Left forelimb (tissue), 1 donor: ENCODE results near the gene FOXF2.
A peak's percentile ranks its signal among the peaks of the same experiment; 100 is the strongest.
"Not testable (repeated sequence)": the region's sequence is repeated elsewhere in the genome, so short reads cannot be mapped to it uniquely, and the experiment has no call there.

Experiments
- DNase-seq: peaks from one replicate; pipeline ENCODE4 v3.0.0-alpha.2; 2018; ENCODE audit warnings: low spot score

FOXF2 gene

GRCh38 chr6:1389369-1390132 lies at the start of gene FOXF2:
Gene FOXF2, plus strand, starts transcription at chr6:1389576. Its CDS starts 372 bp downstream, at chr6:1389948.
- DNase-seq, result peak; percentile 49

- no peak for DNase-seq
Measured at GRCh38 chr6:1346101-1346500, 43.3 kb upstream of the FOXF2 start.

GRCh38 chr6:1346558-1347091 lies 42.8 kb upstream of the FOXF2 start:
- DNase-seq, result no peak

- no peak for DNase-seq
Measured at GRCh38 chr6:1347161-1347560, 42.2 kb upstream of the FOXF2 start.

- DNase-seq, result no peak
Measured at GRCh38 chr6:1348675-1349074, 40.7 kb upstream of the FOXF2 start.

- DNase-seq, result no peak
Measured at GRCh38 chr6:1349655-1350054, 39.7 kb upstream of the FOXF2 start.

- DNase-seq, result no peak
Measured at GRCh38 chr6:1351381-1352008, 37.9 kb upstream of the FOXF2 start.

- not testable (repeated sequence) for DNase-seq
Measured at GRCh38 chr6:1355068-1355467, 34.3 kb upstream of the FOXF2 start.

GRCh38 chr6:1361717-1362116 lies 27.7 kb upstream of the FOXF2 start:
- not testable (repeated sequence) for DNase-seq

- no peak for DNase-seq
Measured at GRCh38 chr6:1362643-1363042, 26.7 kb upstream of the FOXF2 start.

- DNase-seq, result no peak
Measured at GRCh38 chr6:1363298-1363697, 26.1 kb upstream of the FOXF2 start.

- no peak for DNase-seq
Measured at GRCh38 chr6:1363729-1364572, 25.4 kb upstream of the FOXF2 start.

GRCh38 chr6:1364791-1365190 lies 24.6 kb upstream of the FOXF2 start:
- no peak for DNase-seq

- DNase-seq, result no peak
Measured at GRCh38 chr6:1365686-1366085, 23.7 kb upstream of the FOXF2 start.

- no peak for DNase-seq
Measured at GRCh38 chr6:1367771-1368170, 21.6 kb upstream of the FOXF2 start.

GRCh38 chr6:1368940-1369339 lies 20.4 kb upstream of the FOXF2 start:
- no peak for DNase-seq

- DNase-seq, result not testable (repeated sequence)
Measured at GRCh38 chr6:1369695-1370094, 19.7 kb upstream of the FOXF2 start.

- no peak for DNase-seq
Measured at GRCh38 chr6:1371933-1372332, 17.4 kb upstream of the FOXF2 start.

- DNase-seq, result no peak
Measured at GRCh38 chr6:1372690-1373089, 16.7 kb upstream of the FOXF2 start.

- DNase-seq, result no peak
Measured at GRCh38 chr6:1376653-1377052, 12.7 kb upstream of the FOXF2 start.

- no peak for DNase-seq
Measured at GRCh38 chr6:1377526-1377925, 11.8 kb upstream of the FOXF2 start.
